T-cell (primary cell): ENCODE data around the gene POLN. TPM values are rescaled to one million over a fixed set of nuclear protein-coding genes. Genes with fewer than 3 reads are reported as not detected.

ENCODE experiments used
- ATAC-seq, 4 experiments: fragments of 200-7000 bp in 3 of 4; fragments of 150-1000 bp in 1 of 4; cut with Tn5 transposase; replicated peaks in 1 of 4; 1 replicate in 3 of 4; 2 replicates in 1 of 4; pipeline ENCODE4 v1.10.0; 2021; ENCODE audit warnings: moderate library complexity in 3 of 4, mild to moderate bottlenecking in 2 of 4, moderate number of reproducible peaks in 1 of 4
- CTCF ChIA-PET, 2 donors: fragments of 300-600 bp; sonication (Branson Sonifier 250); formaldehyde crosslinking; loops; one replicate each; lab custom pipeline; 2022; ENCODE audit warnings: antibody characterized with exemption in 2 of 2; lab: Charles Lee
- POLR2A ChIA-PET, 2 donors: fragments of 300-600 bp; sonication (Branson Sonifier 250); formaldehyde crosslinking; loops; one replicate each; lab custom pipeline; 2022; ENCODE audit warnings: antibody characterized with exemption in 2 of 2; lab: Charles Lee
- DNase-seq, 35 experiments: peaks; one replicate each; pipeline versions ENCODE4 v3.0.0 to v3.0.0-alpha.2; 2013 to 2023
- H3K27ac ChIP-seq: one replicate; pipeline ENCODE4 v1.5.1; 2013; ENCODE audit warnings: low read length
- H3K27me3 ChIP-seq, 2 experiments: replicated peaks in 1 of 2; 1 replicate in 1 of 2; 2 replicates in 1 of 2; pipeline versions ENCODE4 v1.6.1 to v1.7.0; 2013; ENCODE audit warnings: low read length in 1 of 2, mixed read lengths in 1 of 2; ENCODE audit not compliant: control insufficient read depth in 2 of 2, insufficient read depth in 2 of 2; ENCODE audit errors: extremely low read depth in 1 of 2
- H3K36me3 ChIP-seq, 2 donors: 1 replicate in 1 of 2; 2 replicates in 1 of 2; pipeline versions ENCODE4 v1.6.1 to v1.7.0; 2013; ENCODE audit warnings: low read length in 1 of 2; ENCODE audit not compliant: control insufficient read depth in 2 of 2, insufficient read depth in 1 of 2; ENCODE audit errors: extremely low read depth in 1 of 2
- H3K4me1 ChIP-seq, 2 experiments: 1 replicate in 1 of 2; 2 replicates in 1 of 2; pipeline versions ENCODE4 v1.6.1 to v1.7.0; 2013; ENCODE audit warnings: low read length in 2 of 2, mixed read lengths in 1 of 2; ENCODE audit not compliant: insufficient read depth in 2 of 2, control insufficient read depth in 1 of 2; ENCODE audit errors: extremely low read depth in 1 of 2
- H3K4me3 ChIP-seq, 2 donors: 1 replicate in 1 of 2; 2 replicates in 1 of 2; pipeline versions ENCODE4 v1.5.1 to v1.7.0; 2013; ENCODE audit warnings: mild to moderate bottlenecking in 2 of 2, low read length in 1 of 2, moderate library complexity in 1 of 2; ENCODE audit not compliant: control insufficient read depth in 1 of 2; ENCODE audit errors: extremely low read depth in 1 of 2
- H3K9me3 ChIP-seq: 2 replicates; pipeline ENCODE4 v1.7.0; 2013
- H3K27ac Mint-ChIP-seq, 2 donors: one replicate each; pipeline ENCODE4 v1.8.0; 2020 to 2021; ENCODE audit warnings: mild to moderate bottlenecking in 2 of 2, mixed read lengths in 2 of 2
- H3K27me3 Mint-ChIP-seq, 2 donors: one replicate each; pipeline ENCODE4 v1.8.0; 2021 to 2022; ENCODE audit warnings: mixed read lengths in 2 of 2
- H3K36me3 Mint-ChIP-seq: one replicate; pipeline ENCODE4 v1.8.0; 2021; ENCODE audit warnings: mixed read lengths
- H3K4me1 Mint-ChIP-seq, 3 donors: one replicate each; pipeline ENCODE4 v1.8.0; 2020 to 2022; ENCODE audit warnings: mixed read lengths in 3 of 3, mild to moderate bottlenecking in 1 of 3
- H3K4me3 Mint-ChIP-seq, 3 donors: one replicate each; pipeline ENCODE4 v1.8.0; 2020 to 2022; ENCODE audit warnings: mild to moderate bottlenecking in 3 of 3, mixed read lengths in 3 of 3, moderate library complexity in 3 of 3
- H3K9me3 Mint-ChIP-seq, 3 donors: one replicate each; pipeline ENCODE4 v1.8.0; 2020 to 2022; ENCODE audit warnings: mixed read lengths in 3 of 3
- WGBS: methylation state at CpG from one replicate; pipeline ENCODE4 v1.1.5; 2013; ENCODE audit warnings: missing lambda C conversion rate; ENCODE audit not compliant: insufficient coverage; 5-methylcytosine and 5-hydroxymethylcytosine counted together
- total RNA-seq, 35 experiments: library from RNA in 6 of 35; stranded (reverse) in 6 of 35; fragments of 120-200 nt in 1 of 35; gene quantifications; one replicate each; pipeline versions ENCODE4 v1.2.1 to v1.2.4 and lab custom pipeline; 2013 to 2026

POLN gene
- total RNA-seq, 5 donors from 2014 or later (not counting 1 experiment from before 2014, with no cell fraction given) = 2.5 to 3.7 (median 2.7) TPM

- H3K9me3 ChIP-seq = no peaks in the 10 kb centered on the region
- CTCF ChIA-PET = no interaction called here
- ATAC-seq (peak; percentile 25 to 60 (median 44)), DNase-seq (peak in 1 of 35 experiments; percentile 25)
- H3K9me3 Mint-ChIP-seq = no peaks in the 10 kb centered on the region
- POLR2A ChIA-PET = interaction anchor here in 1 of 2 donors (0.6 kb wide), 1 partner anchor 42 kb away, joined by 6 read pairs; no protein-coding TSS in a partner anchor
- no peak overlapping the region for H3K27ac Mint-ChIP-seq
- H3K4me3 Mint-ChIP-seq = peak overlapping the region in 2 of 3 donors; percentile 17 to 37
- no peaks in the 10 kb centered on the region for H3K36me3 ChIP-seq
- H3K27me3 Mint-ChIP-seq = peaks cover 23 to 39% of the 10 kb centered on the region in 2 donors
- peaks cover 0 to 9% of the 10 kb centered on the region in 2 experiments for H3K4me1 ChIP-seq
- H3K4me3 ChIP-seq = peak overlapping the region in 1 of 2 donors; percentile 15
- peaks cover 0 to 7% (median 2%) of the 10 kb centered on the region in 3 donors for H3K4me1 Mint-ChIP-seq
- H3K27me3 ChIP-seq = peaks cover 9 to 66% of the 10 kb centered on the region in 2 experiments
- no peak overlapping the region for H3K27ac ChIP-seq
- 3% methylated on average over 74 of the region's 102 CpGs for WGBS
- no peaks in the 10 kb centered on the region for H3K36me3 Mint-ChIP-seq
Observed at GRCh38 chr4:2059726-2060602, 182.0 kb downstream of the POLN start.

GRCh38 chr4:2059046-2059725, 182.7 kb downstream of the POLN start, which contains the start of gene NAT8L:
Gene NAT8L (plus strand): TSS chr4:2059327. CDS start chr4:2059512, 185 bp downstream.
- peaks cover 9 to 70% of the 10 kb centered on the region in 2 experiments for H3K27me3 ChIP-seq
- peak; percentile 15 to 57 (median 38) for ATAC-seq
- Mint-ChIP-seq H3K4me3 (peak within 1 kb of the TSS; percentile 24 to 61 (median 28)), H3K27ac (no peak within 1 kb of the TSS), H3K9me3 (no peaks in the 10 kb centered on the region), H3K36me3 (no peaks in the 10 kb centered on the region), H3K4me1 (peaks cover 0 to 7% (median 2%) of the 10 kb centered on the region in 3 donors), H3K27me3 (peaks cover 24 to 42% of the 10 kb centered on the region in 2 donors)
- WGBS = 1% methylated on average over 107 of the region's 119 CpGs
- H3K27ac ChIP-seq = no peak within 1 kb of the TSS
- H3K9me3 ChIP-seq = no peaks in the 10 kb centered on the region
- POLR2A ChIA-PET = interaction anchor here in 1 of 2 donors (0.6 kb wide), 1 partner anchor 41 kb away, joined by 6 read pairs; no protein-coding TSS in a partner anchor
- DNase-seq = peak in 1 of 35 experiments; percentile 22
- H3K4me3 ChIP-seq = peak within 1 kb of the TSS in 1 of 2 donors; percentile 15
- no peaks in the 10 kb centered on the region for H3K36me3 ChIP-seq
- CTCF ChIA-PET = no interaction called here
- peaks cover 0 to 9% of the 10 kb centered on the region in 2 experiments for H3K4me1 ChIP-seq

GRCh38 chr4:2058264-2059045, 183.5 kb downstream of the POLN start:
- no peak overlapping the region for H3K27ac ChIP-seq
- H3K36me3 ChIP-seq = no peaks in the 10 kb centered on the region
- peaks cover 11 to 67% of the 10 kb centered on the region in 2 experiments for H3K27me3 ChIP-seq
- peak overlapping the region in 1 of 2 donors; percentile 15 for H3K4me3 ChIP-seq
- Mint-ChIP-seq H3K4me3 (peak overlapping the region in 2 of 3 donors; percentile 28 to 61), H3K27me3 (peaks cover 27 to 46% of the 10 kb centered on the region in 2 donors), H3K9me3 (no peaks in the 10 kb centered on the region), H3K4me1 (peaks cover 0 to 7% (median 2%) of the 10 kb centered on the region in 3 donors), H3K36me3 (no peaks in the 10 kb centered on the region), H3K27ac (no peak overlapping the region)
- DNase-seq (peak in 2 of 35 experiments; percentile 16 to 22), ATAC-seq (peak; percentile 21 to 56 (median 32))
- CTCF ChIA-PET = no interaction called here
- no peaks in the 10 kb centered on the region for H3K9me3 ChIP-seq
- 3% methylated on average over 82 of the region's 93 CpGs for WGBS
- POLR2A ChIA-PET = no interaction called here
- H3K4me1 ChIP-seq = peaks cover 0 to 9% of the 10 kb centered on the region in 2 experiments

GRCh38 chr4:2057382-2058065, 184.4 kb downstream of the POLN start:
- POLR2A ChIA-PET = no interaction called here
- DNase-seq (no peak), ATAC-seq (no peak)
- Mint-ChIP-seq H3K4me1 (peaks cover 0 to 7% (median 2%) of the 10 kb centered on the region in 3 donors), H3K4me3 (peak overlapping the region; percentile 61 to 74 (median 64)), H3K9me3 (no peaks in the 10 kb centered on the region), H3K27me3 (peaks cover 28 to 51% of the 10 kb centered on the region in 2 donors), H3K27ac (no peak overlapping the region), H3K36me3 (no peaks in the 10 kb centered on the region)
- Histone ChIP-seq H3K27me3 (peaks cover 11 to 58% of the 10 kb centered on the region in 2 experiments), H3K36me3 (no peaks in the 10 kb centered on the region), H3K27ac (no peak overlapping the region), H3K9me3 (no peaks in the 10 kb centered on the region), H3K4me1 (peaks cover 0 to 9% of the 10 kb centered on the region in 2 experiments), H3K4me3 (no peak overlapping the region)
- CTCF ChIA-PET = no interaction called here
- 71% methylated on average over 21 of the region's 26 CpGs for WGBS

GRCh38 chr4:2054217-2054616, 187.7 kb downstream of the POLN start:
- no peak overlapping the region for H3K27ac ChIP-seq
- ATAC-seq = no peak
- H3K27me3 ChIP-seq = peaks cover 13 to 50% of the 10 kb centered on the region in 2 experiments
- no peaks in the 10 kb centered on the region for H3K36me3 Mint-ChIP-seq
- ChIA-PET POLR2A (no interaction called here), CTCF (no interaction called here)
- no peak for DNase-seq
- H3K4me3 ChIP-seq = no peak overlapping the region
- H3K27me3 Mint-ChIP-seq = peaks cover 41 to 62% of the 10 kb centered on the region in 2 donors
- H3K4me1 Mint-ChIP-seq = peaks cover 0 to 7% (median 2%) of the 10 kb centered on the region in 3 donors
- H3K9me3 ChIP-seq = no peaks in the 10 kb centered on the region
- H3K4me3 Mint-ChIP-seq = no peak overlapping the region
- no peaks in the 10 kb centered on the region for H3K9me3 Mint-ChIP-seq
- peaks cover 0 to 4% of the 10 kb centered on the region in 2 experiments for H3K4me1 ChIP-seq
- H3K36me3 ChIP-seq = no peaks in the 10 kb centered on the region
- H3K27ac Mint-ChIP-seq = no peak overlapping the region
- WGBS = no CpG with 5 or more reads among the region's 6 CpGs
